Measurements from ENCODE around the gene DCXR. TPM values are rescaled to one million over a fixed set of nuclear protein-coding genes. Genes with fewer than 3 reads are reported as not detected.

Gene DCXR
- total RNA-seq, 6 donors from 2014 or later = 122 to 358 (median 211) TPM

DNA sequence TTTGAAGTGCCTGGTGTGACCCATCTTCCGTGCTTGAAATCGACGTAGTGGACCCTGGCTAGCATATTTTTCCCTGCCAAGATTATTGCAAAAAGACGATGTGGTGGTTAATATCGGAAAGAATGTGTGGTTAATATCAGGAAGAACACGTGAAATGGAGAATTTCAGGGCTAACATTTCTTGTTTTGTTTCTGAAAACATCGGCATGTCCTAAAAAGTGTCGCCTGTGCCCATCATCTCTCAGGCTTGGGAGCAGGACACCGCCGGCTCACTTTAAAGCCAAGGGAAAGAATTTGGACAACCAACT is 345 bp upstream of the DCXR start:
- ATAC-seq (ENCODE audit: low FRiP score in 2 of 2) (no peak), DNase-seq (no peak)
- TF ChIP-seq POLR2AphosphoS5 (IDR thresholded peaks at IDR 0.05) = no peak
- TF ChIP-seq POLR2A (IDR thresholded peaks at IDR 0.05) = no peak
- TF ChIP-seq, protein P1, sequence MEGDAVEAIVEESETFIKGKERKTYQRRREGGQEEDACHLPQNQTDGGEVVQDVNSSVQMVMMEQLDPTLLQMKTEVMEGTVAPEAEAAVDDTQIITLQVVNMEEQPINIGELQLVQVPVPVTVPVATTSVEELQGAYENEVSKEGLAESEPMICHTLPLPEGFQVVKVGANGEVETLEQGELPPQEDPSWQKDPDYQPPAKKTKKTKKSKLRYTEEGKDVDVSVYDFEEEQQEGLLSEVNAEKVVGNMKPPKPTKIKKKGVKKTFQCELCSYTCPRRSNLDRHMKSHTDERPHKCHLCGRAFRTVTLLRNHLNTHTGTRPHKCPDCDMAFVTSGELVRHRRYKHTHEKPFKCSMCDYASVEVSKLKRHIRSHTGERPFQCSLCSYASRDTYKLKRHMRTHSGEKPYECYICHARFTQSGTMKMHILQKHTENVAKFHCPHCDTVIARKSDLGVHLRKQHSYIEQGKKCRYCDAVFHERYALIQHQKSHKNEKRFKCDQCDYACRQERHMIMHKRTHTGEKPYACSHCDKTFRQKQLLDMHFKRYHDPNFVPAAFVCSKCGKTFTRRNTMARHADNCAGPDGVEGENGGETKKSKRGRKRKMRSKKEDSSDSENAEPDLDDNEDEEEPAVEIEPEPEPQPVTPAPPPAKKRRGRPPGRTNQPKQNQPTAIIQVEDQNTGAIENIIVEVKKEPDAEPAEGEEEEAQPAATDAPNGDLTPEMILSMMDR (IDR thresholded peaks at IDR 0.05) = no peak
- TF ChIP-seq EP300 (IDR thresholded peaks at IDR 0.05) = no peak
- H3K4me1 ChIP-seq = peaks cover 14 to 26% (median 19%) of the 10 kb centered on the region in 4 donors
- peak overlapping the region; percentile 90 to 94 (median 90) for H3K27ac ChIP-seq
- peak overlapping the region in 3 of 4 donors; percentile 64 to 78 (median 77) for H3K4me3 ChIP-seq
- peaks cover 0 to 13% (median 0%) of the 10 kb centered on the region in 4 donors for H3K36me3 ChIP-seq
- 6 to 8% methylated on average over 10 of the region's 10 CpGs for WGBS, 2 donors
- no peaks in the 10 kb centered on the region for H3K27me3 ChIP-seq
- H3K9me3 ChIP-seq = no peaks in the 10 kb centered on the region

DNA sequence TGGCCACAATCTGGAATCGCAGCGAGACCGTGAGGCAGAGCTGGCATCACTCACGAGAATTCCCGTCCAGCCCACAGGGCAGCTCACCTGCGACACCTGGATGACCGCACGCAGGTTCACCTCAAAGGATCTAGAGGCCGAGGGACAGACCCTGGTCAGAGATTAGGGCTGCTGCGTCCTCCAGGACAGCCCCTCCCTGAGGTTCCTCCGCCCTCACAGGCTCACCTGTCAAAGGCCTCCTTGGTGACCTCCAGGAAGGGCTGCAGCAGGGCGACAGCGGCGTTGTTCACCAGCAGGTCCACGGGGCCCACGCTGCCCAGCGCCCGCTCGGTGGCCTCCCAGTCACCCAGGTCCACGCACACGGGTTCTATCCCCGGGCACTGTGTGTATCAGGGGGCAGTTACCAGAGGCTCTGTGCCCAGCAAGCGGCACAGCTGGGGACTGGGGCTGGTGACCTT is 834 bp downstream of the DCXR start:
- WGBS, 2 donors = 41% methylated on average over 19 of the region's 23 CpGs; no CpG with 5 or more reads in 1 of the 2 donors
- DNase-seq = no peak
- peaks cover 20 to 35% (median 25%) of the 10 kb centered on the region in 4 donors for H3K4me1 ChIP-seq
- peaks cover 0 to 5% (median 1%) of the 10 kb centered on the region in 4 donors for H3K27me3 ChIP-seq
- H3K36me3 ChIP-seq = peaks cover 0 to 13% (median 0%) of the 10 kb centered on the region in 4 donors
- peak overlapping the region; percentile 64 to 78 (median 74) for H3K4me3 ChIP-seq
- peak overlapping the region; percentile 90 to 94 (median 90) for H3K27ac ChIP-seq
- TF ChIP-seq, protein P1 (IDR thresholded peaks at IDR 0.05) = no peak
- TF ChIP-seq POLR2AphosphoS5 (IDR thresholded peaks at IDR 0.05) = no peak
- TF ChIP-seq EP300 (IDR thresholded peaks at IDR 0.05) = no peak
- no peak for ATAC-seq (ENCODE audit: low FRiP score in 2 of 2)
- H3K9me3 ChIP-seq = no peaks in the 10 kb centered on the region

DNA sequence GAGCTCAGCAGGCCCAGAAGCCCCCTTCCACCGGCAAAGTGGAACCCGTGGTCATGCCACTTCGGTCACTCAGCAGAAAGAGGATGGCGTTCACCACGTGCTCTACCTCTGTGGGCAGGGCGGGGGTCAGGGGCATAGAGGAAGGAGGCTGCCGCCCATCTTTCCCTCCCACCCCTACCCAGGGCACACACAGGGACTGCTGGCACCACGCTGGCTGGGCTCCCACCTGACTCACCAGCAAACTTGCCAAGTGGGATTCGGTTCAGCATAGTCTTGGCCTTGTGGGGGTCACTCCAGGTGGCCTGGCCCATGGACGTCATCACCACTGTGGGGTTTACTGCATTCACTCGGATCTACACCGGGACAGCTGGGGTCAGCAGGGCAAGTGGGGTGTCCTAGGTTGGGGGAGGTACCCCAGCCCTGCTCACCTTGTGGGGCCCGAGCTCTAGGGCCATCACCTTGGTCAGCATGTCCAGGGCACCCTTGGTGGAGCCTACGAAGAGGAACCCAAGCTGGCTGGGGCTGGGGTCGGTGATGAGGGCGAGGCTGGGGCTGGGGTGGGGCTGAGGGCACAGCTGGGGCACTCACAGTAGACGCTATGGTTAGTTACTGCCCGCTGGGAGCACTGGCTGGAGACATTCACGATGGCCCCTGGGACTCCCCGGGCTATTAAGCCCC is 1.4 kb downstream of the DCXR start:
- peaks cover 0 to 5% (median 1%) of the 10 kb centered on the region in 4 donors for H3K27me3 ChIP-seq
- 87 to 94% methylated on average over 9 to 19 of the region's 20 CpGs for WGBS, 2 donors
- H3K4me1 ChIP-seq = peaks cover 21 to 38% (median 26%) of the 10 kb centered on the region in 4 donors
- peak overlapping the region in 3 of 4 donors; percentile 90 to 94 (median 90) for H3K27ac ChIP-seq
- peaks cover 0 to 13% (median 0%) of the 10 kb centered on the region in 4 donors for H3K36me3 ChIP-seq
- H3K4me3 ChIP-seq = peak overlapping the region; percentile 64 to 78 (median 74)
- ATAC-seq (ENCODE audit: low FRiP score in 2 of 2) (no peak), DNase-seq (peak in 1 of 2 donors; percentile 46)
- TF ChIP-seq EP300 (IDR thresholded peaks at IDR 0.05) = no peak
- no peak for TF ChIP-seq POLR2A (IDR thresholded peaks at IDR 0.05)
- TF ChIP-seq, protein P1 (IDR thresholded peaks at IDR 0.05) = no peak
- no peak for TF ChIP-seq POLR2AphosphoS5 (IDR thresholded peaks at IDR 0.05)
- H3K9me3 ChIP-seq = no peaks in the 10 kb centered on the region

- Histone ChIP-seq H3K4me3 (no peak overlapping the region), H3K36me3 (peaks cover 0 to 13% (median 0%) of the 10 kb centered on the region in 4 donors), H3K9me3 (no peaks in the 10 kb centered on the region), H3K27ac (no peak overlapping the region), H3K27me3 (peaks cover 0 to 5% (median 1%) of the 10 kb centered on the region in 4 donors), H3K4me1 (peaks cover 26 to 44% (median 32%) of the 10 kb centered on the region in 4 donors)
- ATAC-seq (ENCODE audit: low FRiP score in 2 of 2) (no peak), DNase-seq (no peak)
- TF ChIP-seq POLR2AphosphoS5 (IDR thresholded peaks at IDR 0.05) (no peak), POLR2A (IDR thresholded peaks at IDR 0.05) (no peak), EP300 (IDR thresholded peaks at IDR 0.05) (no peak)
- TF ChIP-seq, protein P1 (IDR thresholded peaks at IDR 0.05) = no peak
- WGBS, 2 donors = 81 to 91% methylated on average over 7 to 8 of the region's 8 CpGs
Observed at GRCh38 chr17:82035488-82035887, 2.0 kb downstream of the DCXR start.

Measured in upper lobe of left lung (tissue), 6 donors.